Measurements from ENCODE around the gene DNAJC22.
"Not testable (repeated sequence)": the region's sequence is repeated elsewhere in the genome, so short reads cannot be mapped to it uniquely, and the experiment has no call there.

Gene DNAJC22

DNA sequence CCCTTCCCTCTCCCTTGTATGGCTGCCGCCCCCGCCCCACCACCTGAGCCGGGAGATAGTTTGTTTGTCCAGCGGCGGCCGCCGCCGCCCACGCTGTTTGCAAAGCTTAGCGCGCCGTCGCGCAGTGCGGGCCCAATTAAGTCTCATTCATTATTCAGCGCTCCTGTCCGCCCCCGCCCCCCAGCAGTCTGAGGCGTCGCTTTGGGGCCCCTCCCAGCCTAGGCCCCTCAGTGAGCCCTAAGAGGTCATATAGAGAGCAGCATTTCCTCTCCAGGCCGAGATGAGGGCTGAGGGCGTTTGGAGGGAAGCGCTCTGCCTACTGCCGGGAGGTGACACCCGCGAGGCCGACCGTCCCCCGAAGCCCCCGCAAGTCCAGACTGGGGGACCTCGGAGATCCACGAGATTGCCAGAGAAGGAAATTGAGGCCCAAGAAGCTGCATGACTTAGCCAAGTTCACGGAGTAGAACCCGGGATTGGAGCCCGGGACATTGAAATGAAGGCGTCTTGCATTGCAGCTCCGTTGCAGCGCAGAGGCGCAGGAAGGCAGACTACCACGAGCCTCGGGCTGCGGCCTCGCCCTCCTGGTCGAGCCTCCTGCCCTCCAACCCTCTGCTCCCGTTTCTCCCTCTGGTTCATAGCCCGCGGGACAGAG lies at the start of gene DNAJC22:
Gene DNAJC22 (plus strand): TSS at position 230 of the 652 bp plus-strand sequence. CDS start 1,985 bp downstream, outside the sequence.
- no peak for DNase-seq

DNA sequence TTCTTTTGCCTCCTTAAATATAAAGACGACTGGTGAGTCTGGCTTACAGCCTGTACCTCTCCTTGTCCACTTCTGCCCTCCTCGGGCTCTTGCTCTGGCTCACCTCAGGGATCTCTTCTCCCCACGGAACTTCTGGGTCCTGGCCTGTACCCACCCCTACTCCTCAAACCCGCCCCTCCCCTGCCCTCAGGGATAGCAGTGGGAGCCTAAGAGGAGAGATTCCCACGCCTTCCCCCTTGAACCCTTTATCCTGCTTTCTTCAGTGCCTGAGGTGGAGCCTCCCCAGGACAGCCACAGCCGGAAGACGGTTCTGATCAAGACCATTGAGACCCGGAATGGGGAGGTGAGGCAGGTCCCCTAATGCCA lies 49.0 kb upstream of the DNAJC22 start:
- no peak for DNase-seq

DNA sequence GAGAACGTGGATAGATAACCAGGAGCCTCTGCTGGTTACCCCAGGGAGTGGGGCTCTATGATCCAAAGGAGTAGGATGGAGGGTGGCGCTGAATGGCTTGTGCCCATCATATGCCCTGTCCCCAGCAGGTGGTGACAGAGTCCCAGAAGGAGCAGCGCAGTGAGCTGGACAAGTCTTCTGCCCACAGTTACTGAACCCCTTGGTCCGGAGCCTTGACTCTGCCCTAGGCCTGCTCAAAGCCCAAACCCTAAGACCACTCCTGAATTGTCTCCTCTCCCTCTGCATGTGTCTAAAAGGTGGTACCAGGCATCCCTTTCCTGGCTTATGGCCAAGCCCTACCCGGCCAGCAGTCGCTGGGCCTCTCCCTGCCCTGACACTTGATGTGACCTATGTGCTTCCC lies 48.5 kb upstream of the DNAJC22 start:
- no peak for DNase-seq

DNA sequence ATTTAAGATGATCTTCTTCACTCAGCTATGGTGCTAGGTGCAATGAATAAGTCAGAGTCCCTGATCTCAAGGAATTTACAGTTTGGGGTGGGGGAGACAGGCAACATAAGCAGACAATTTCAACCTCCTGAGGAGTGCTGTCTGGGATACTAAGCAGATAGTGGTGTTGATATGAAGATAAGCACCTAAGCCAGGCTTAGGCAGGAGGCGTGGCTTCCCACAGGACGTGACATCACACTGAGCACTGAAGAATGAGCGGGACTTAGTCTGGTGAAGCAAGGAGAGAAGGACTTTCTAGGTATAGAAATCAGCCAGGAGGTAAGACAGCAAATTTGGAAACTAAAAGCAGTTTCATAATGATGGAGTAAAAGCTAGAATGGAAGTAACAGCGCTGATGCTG lies 44.9 kb upstream of the DNAJC22 start:
- DNase-seq: no peak

DNA sequence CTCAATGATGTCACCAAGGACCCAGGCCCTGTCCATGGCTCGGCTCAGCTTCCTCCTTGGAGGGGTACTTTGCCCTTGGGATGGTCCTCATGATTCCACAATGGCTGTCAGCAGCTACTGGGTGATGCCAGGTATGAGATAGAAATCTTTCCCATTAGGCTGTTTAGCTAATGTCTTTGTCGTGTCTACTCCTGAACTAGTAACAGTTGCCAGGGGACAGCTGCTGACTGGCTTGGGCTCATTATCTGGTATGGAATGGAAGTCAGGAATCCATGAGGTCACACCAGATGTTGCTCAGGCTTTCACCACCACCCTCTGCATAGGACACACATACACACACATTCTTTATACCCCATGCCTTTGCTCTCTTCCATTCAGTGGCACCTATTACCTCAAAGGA lies 42.5 kb upstream of the DNAJC22 start:
- no peak for DNase-seq

DNA sequence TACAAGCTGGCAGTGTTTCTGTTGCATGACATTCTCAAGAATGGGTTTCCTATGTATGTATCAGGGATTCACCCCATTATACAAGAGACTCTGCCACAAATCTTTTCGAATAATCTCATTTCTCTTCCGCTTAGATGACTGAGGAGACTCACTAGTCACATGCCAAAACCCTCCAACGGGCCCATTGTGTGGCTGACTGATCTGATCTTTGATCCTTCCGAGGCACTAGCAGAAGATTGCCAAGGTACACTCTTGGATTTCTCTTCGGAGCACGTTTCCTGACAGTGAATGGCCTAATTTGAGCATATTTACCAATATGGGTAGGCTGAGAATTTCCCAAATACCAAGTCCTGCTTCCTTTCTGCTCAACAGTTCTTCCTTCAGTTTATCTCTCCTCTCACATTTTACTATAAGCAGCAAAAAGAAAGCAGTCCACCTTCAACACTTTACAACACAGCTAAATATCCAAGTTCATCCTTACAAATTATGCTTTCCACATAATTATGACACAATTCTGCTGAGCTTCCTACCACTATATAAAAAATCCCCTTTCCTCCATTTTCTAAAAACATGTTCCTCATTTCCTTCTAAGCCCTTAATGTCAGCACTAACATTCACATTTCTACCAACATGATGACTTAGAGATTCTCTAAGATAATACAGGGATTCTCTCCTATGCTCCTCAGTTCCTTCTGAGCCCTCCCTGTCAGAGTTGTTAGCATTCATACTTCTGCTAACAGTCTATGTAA lies 40.8 kb upstream of the DNAJC22 start:
- no peak for DNase-seq

DNA sequence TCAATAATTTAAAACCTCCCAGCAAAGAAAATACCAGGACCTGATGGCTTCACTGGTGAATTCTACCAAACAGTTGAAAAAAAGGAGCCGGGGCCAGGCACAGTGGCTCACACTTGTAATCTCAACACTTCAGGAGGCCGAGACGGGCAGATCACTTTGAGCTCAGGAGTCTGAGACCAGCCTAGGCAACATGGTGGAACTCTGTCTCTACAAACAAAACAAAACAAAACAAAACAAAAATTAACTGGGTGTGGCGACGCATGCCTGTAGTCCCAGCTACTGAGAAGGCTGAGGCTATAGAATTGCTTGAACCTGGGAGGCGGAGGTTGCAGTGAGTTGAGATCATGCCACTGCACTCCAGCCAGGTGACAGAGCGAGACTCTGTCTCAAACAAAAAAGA lies 37.3 kb upstream of the DNAJC22 start:
- DNase-seq: no peak

DNA sequence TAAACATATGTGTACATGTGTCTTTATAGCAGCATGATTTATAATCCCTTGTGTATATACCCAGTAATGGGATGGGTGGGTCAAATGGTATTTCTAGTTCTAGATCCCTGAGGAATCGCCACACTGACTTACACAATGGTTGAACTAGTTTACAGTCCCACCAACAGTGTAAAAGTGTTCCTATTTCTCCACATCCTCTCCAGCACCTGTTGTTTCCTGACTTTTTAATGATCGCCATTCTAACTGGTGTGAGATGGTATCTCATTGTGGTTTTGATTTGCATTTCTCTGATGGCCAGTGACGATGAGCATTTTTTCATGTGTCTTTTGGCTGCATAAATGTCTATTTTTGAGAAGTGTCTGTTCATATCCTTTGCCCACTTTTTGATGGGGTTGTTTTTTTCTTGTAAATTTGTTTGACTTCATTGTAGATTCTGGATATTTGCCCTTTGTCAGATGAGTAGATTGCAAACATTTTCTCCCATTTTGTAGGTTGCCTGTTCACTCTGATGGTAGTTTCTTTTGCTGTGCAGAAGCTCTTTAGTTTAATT lies 36.2 kb upstream of the DNAJC22 start:
- DNase-seq: not testable (repeated sequence)

DNA sequence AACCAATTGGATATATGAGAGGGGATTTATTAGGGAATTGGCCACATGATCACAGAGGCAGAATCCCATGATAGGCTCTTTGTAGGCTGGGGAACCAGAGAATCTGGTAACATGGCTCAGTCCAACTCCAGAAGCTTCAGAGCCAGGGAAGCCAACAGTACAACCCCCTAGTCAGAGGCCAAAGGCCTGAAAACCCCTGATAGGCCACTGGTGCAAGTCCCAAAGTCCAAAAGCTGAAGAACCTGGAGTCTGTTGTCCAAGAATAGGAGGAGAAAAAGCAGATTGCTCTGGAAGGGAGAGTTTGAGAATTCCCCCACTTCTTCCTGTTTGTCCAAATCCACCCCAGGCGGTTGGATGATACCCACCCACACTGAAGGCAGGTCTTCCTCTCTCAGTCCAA lies 31.9 kb upstream of the DNAJC22 start:
- no peak for DNase-seq

DNA sequence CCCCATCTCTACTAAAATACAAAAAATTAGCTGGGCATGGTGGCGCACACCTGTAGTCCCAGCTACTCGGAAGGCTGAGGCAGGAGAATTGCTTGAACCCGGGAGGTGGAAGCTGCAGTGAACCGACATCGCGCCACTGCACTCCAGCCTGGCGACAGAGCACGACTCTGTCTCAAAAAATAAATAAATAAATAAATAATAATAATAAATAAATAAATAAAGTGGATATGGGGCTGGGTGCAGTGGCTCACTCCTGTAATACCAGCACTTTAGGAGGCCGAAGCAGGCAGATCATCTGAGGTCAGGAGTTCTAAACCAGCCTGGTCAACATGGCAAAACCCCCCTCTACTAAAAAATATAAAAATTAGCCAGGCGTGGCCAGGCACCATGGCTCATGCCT lies 29.6 kb upstream of the DNAJC22 start:
- DNase-seq: not testable (repeated sequence)

DNA sequence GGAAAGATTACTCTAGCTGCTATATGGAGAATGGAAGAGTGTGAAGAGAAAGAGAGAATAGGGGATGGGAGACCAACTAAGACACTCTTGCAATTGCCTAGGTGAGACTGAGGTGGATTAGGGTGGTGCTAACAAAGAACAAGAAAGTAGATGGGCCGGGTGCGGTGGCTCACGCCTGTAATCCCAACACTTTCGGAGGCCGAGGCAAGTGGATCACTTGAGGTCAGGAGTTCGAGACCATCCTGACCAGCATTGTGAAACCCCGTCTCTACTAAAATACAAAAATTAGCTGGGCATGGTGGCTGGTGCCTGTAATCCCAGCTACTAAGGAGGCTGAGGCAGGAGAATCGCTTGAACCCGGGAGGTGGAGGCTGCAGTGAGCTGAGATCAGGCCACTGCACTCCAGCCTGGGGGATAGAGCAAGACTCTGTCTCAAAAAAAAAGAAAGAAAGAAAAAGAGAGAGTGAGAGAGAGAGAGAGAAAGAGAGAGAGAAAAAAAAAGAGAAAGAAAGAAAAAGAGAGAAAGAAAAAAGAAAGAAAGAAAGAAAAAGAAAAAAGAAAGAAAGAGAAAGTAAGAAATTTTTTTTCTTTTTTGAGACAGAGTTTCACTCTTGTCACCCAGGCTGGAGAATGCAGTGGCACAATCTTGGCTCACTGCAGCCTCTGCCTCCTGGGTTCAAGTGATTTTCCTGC lies 26.1 kb upstream of the DNAJC22 start:
- not testable (repeated sequence) for DNase-seq

DNA sequence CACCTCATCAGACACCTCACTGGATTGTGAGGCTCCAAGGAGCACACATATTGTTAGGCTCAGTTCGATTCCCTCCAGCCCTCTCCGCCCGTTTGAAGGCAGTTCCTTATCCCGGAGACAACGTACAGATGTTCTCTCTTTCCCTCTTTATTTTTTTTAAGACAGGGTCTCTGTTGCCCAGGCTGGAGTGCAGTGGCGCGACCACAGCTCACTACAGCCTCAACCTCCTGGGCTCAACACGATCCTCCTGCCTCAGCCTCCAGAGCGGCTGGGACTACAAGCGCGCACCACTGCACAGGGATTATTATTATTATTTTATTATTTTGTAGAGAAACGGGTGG lies 24.4 kb upstream of the DNAJC22 start:
- DNase-seq: no peak

DNA sequence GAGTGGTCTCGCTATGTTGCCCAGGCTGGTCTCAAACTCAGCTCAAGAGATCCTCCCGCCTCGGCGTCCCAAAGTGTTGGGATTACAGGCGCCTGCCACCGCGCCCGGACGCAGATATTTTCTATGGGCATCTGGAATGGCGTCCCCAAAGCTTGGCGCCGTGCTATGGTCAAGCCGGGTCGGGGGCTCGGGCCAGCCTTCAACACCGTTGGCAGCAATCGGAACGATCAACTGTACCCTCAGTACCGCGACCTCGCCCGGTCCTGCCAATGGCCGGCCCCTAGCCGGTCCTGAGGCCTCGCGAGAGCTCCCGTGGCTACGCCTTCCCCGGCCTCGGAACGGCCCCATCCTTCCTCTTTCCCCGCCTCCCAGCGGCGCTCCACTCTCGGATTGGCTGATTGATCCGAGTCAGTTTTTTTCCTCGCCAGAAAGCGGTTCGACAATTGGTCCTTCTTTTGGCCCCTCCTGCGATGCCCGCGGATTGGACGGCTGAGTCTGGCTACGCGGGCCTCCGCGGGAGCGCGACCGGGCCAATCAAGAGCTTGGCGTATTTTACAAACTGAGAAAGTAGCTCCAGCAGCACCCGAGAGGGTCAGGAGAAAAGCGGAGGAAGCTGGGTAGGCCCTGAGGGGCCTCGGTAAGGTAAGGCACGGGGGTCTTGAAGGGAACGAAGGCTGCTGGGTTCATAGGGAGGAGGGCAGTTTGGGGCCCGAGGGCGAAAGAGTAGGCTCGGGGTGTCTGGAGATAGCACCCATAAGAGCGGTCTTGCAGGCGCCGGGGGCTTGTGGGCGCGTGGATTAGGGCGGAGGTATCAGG lies 23.8 kb upstream of the DNAJC22 start, which contains the start of gene TROAP:
Gene TROAP (plus strand): TSS at position 548 of the 816 bp plus-strand sequence. CDS start 354 bp downstream, outside the sequence.
- DNase-seq: peak; percentile 94

DNA sequence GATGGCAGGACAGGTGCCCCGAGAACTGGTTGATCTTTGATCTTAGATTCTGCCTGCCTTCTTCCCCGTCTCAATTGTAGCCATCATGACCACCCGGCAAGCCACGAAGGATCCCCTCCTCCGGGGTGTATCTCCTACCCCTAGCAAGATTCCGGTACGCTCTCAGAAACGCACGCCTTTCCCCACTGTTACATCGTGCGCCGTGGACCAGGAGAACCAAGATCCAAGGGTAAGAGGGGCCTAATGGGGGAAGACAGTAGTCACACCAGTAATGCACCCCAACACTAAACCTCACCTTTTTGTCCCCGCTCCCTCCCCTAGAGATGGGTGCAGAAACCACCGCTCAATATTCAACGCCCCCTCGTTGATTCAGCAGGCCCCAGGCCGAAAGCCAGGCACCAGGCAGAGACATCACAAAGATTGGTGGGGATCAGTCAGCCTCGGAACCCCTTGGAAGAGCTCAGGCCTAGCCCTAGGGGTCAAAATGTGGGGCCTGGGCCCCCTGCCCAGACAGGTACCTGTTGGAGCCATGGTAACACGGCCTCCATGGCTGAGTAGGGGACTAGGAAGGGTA lies 23.1 kb upstream of the DNAJC22 start:
- DNase-seq: no peak

DNA sequence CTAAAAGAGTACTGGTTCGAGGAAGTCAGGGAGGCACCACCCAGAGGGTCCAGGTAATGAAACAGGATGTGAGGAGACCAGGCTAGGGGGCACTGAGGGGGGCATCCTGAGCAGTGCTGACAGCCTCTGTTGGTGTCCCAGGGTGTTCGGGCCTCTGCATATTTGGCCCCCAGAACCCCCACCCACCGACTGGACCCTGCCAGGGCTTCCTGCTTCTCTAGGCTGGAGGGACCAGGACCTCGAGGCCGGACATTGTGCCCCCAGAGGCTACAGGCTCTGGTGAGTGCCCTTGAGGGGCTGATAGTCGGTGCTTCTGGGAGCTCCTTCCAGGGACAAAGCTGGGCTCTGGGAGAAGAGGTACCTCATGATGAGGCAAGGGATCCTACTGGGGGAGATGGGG lies 21.1 kb upstream of the DNAJC22 start:
- no peak for DNase-seq

DNA sequence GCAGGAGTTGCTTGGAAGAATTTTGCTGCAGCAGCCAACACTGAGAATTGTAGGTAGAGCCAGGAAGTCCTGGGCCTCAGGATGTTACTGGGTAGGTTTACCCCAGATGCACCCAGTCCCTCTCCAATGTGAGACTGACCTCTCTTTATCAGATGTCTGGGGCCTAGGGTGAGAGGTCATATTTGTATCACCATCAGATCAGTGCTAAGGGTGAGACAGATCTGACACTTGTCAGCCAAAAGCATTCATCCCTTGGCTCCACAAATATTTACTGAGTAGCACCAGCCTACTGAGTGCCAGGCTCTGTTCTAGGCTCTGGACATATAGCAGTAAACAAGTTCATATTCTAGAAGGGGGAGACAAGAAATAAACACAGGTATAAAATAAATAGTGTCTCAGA lies 19.3 kb upstream of the DNAJC22 start:
- no peak for DNase-seq

DNA sequence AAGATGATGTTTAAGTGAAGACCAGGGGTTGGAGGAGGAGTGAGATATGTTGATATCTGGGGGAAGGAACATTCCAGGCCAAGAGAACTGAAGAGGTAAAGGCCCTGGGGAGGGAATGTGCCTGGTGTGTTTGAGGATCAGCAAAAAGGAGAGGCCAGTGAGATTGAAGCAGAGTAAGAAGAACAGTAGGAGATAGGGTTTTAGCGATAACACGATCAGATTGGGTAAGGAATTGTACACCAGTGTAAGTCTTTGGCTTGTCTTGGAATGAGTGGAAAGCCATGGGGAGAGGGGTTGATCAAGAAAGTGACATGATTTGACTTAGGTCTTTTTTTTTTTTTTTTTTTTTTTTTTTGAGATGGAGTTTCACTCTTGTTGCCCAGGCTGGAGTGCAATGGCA lies 18.8 kb upstream of the DNAJC22 start:
- DNase-seq: no peak

DNA sequence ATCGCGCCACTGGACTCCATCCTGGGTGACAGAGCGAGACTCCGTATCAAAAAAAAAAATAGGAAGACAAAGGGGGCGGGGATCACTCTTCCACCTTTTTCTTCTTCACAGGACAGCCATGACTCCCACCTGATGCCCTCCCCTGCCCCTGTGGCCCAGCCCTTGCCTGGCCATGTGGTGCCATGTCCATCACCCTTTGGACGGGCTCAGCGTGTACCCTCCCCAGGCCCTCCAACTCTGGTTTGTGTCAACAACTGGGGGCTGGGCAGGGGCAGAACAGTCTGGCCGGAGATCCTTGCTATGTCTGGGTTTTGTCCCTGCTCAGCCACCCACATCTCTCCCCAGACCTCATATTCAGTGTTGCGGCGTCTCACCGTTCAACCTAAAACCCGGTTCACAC lies 17.9 kb upstream of the DNAJC22 start:
- no peak for DNase-seq

DNA sequence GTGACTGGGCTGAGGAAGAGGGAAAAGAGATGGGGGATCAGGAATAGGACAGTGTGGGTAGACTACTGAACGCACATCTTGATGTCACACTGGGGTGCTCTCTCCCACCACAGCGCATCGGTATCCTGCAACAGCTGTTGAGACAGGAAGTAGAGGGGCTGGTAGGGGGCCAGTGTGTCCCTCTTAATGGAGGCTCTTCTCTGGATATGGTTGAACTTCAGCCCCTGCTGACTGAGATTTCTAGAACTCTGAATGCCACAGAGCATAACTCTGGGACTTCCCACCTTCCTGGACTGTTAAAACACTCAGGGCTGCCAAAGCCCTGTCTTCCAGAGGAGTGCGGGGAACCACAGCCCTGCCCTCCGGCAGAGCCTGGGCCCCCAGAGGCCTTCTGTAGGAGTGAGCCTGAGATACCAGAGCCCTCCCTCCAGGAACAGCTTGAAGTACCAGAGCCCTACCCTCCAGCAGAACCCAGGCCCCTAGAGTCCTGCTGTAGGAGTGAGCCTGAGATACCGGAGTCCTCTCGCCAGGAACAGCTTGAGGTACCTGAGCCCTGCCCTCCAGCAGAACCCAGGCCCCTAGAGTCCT lies 16.6 kb upstream of the DNAJC22 start:
- no peak for DNase-seq

DNA sequence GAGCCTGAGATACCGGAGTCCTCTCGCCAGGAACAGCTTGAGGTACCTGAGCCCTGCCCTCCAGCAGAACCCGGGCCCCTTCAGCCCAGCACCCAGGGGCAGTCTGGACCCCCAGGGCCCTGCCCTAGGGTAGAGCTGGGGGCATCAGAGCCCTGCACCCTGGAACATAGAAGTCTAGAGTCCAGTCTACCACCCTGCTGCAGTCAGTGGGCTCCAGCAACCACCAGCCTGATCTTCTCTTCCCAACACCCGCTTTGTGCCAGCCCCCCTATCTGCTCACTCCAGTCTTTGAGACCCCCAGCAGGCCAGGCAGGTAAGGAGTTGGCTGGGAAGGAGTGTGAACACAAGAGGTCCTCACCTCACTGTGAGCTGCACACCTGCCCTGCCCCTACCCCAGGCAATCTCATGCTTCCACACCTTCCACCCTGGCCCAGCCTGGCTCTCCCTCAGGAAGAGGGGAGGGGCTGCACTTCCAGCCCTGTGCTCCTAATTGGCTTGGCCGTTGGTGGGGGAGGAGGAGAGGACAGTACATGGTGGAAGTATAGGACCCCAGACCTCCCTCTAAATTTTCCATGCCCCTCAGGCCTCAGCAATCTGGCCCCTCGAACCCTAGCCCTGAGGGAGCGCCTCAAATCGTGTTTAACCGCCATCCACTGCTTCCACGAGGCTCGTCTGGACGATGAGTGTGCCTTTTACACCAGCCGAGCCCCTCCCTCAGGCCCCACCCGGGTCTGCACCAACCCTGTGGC lies 15.9 kb upstream of the DNAJC22 start:
- no peak for DNase-seq

All from GF-D8 (cell line).